Ishikawa (cell line): ENCODE measurements around the gene TTN.

Experiments used
- CEBPB ChIP-seq: IDR thresholded peaks from 2 replicates; pipeline ENCODE4 v1.6.1; 2012
- CREB1 ChIP-seq: IDR thresholded peaks from 2 replicates; pipeline ENCODE4 v1.6.1; 2012; ENCODE audit warnings: low read depth
- EGR1 ChIP-seq: IDR thresholded peaks from 2 replicates; pipeline ENCODE4 v1.6.1; 2012
- EP300 ChIP-seq: IDR thresholded peaks from 2 replicates; pipeline ENCODE4 v1.6.1; 2012; ENCODE audit warnings: borderline replicate concordance
- FOXM1 ChIP-seq: IDR thresholded peaks from 2 replicates; pipeline ENCODE4 v1.6.1; 2012; ENCODE audit warnings: low read depth, borderline replicate concordance
- MAX ChIP-seq: IDR thresholded peaks from 2 replicates; pipeline ENCODE4 v1.6.1; 2012
- NFIC ChIP-seq: IDR thresholded peaks from 2 replicates; pipeline ENCODE4 v1.6.1; 2012
- RAD21 ChIP-seq: IDR thresholded peaks from 2 replicates; pipeline ENCODE4 v1.6.1; 2012; ENCODE audit warnings: low read depth
- REST ChIP-seq: IDR thresholded peaks from 2 replicates; pipeline ENCODE4 v1.6.1; 2012; ENCODE audit warnings: low read depth, mild to moderate bottlenecking
- TAF1 ChIP-seq: IDR thresholded peaks from 2 replicates; pipeline ENCODE4 v1.6.1; 2012; ENCODE audit warnings: low read depth, mild to moderate bottlenecking
- TCF12 ChIP-seq: IDR thresholded peaks from 2 replicates; pipeline ENCODE4 v1.6.1; 2012; ENCODE audit warnings: low read depth
- TEAD4 ChIP-seq: IDR thresholded peaks from 2 replicates; pipeline ENCODE4 v1.6.1; 2012
- USF1 ChIP-seq: IDR thresholded peaks from 2 replicates; pipeline ENCODE4 v1.6.1; 2012
- YY1 ChIP-seq: IDR thresholded peaks from 2 replicates; pipeline ENCODE4 v1.6.1; 2012; ENCODE audit warnings: low read depth
- ZBTB7A ChIP-seq: IDR thresholded peaks from 2 replicates; pipeline ENCODE4 v1.6.1; 2012; ENCODE audit warnings: low read depth

The TTN gene

GRCh38 chr2:178783889-178784288 lies 23.3 kb downstream of the TTN start:
- TF ChIP-seq NFIC = no peak
- TF ChIP-seq CREB1 = no peak
- no peak for TF ChIP-seq MAX
- TF ChIP-seq USF1 = no peak
- no peak for TF ChIP-seq YY1
- no peak for TF ChIP-seq TCF12
- no peak for TF ChIP-seq EP300
- TF ChIP-seq CEBPB = no peak
- TF ChIP-seq RAD21 = no peak

- TF ChIP-seq TAF1 (no peak), TCF12 (no peak), NFIC (no peak), YY1 (no peak), EGR1 (no peak), REST (no peak), TEAD4 (no peak), FOXM1 (no peak), CREB1 (no peak), EP300 (no peak)
Measured at GRCh38 chr2:178782236-178782635, 25.0 kb downstream of the TTN start.

DNA sequence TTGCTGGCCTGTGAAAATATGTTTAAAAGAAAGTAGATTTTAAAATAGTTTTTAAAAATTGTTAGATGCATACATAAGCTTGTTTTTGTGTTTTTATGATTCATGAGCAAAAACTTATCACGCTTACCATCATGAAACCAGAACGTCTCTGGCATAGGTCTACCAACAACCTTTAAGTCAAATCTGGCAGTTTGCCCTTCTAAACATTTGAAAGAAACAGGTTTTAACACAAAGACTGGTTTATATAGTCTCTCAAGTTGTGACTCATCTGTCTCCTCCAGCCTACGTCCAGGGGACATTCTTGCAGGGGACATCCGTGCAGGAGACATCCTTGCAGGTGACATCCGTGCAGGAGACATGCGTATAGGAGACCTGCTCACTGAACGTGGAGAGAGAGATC lies 29.6 kb downstream of the TTN start:
- TF ChIP-seq TCF12 = no peak
- TF ChIP-seq USF1 = no peak
- no peak for TF ChIP-seq TEAD4
- no peak for TF ChIP-seq TAF1
- no peak for TF ChIP-seq CEBPB
- TF ChIP-seq EP300 = no peak
- no peak for TF ChIP-seq EGR1
- TF ChIP-seq MAX = no peak
- no peak for TF ChIP-seq RAD21
- TF ChIP-seq ZBTB7A = no peak
- no peak for TF ChIP-seq REST
- no peak for TF ChIP-seq YY1
- no peak for TF ChIP-seq NFIC
- TF ChIP-seq FOXM1 = no peak

GRCh38 chr2:178776751-178777150 lies 30.5 kb downstream of the TTN start:
- TF ChIP-seq USF1 = no peak
- TF ChIP-seq TCF12 = no peak
- TF ChIP-seq REST = no peak
- TF ChIP-seq NFIC = no peak
- TF ChIP-seq YY1 = no peak
- no peak for TF ChIP-seq CREB1
- TF ChIP-seq CEBPB = no peak
- TF ChIP-seq EGR1 = no peak
- no peak for TF ChIP-seq TAF1
- TF ChIP-seq FOXM1 = no peak
- no peak for TF ChIP-seq ZBTB7A
- no peak for TF ChIP-seq RAD21
- TF ChIP-seq MAX = no peak
- no peak for TF ChIP-seq TEAD4
- no peak for TF ChIP-seq EP300
